Liver (tissue), 3 donors: ENCODE data around the gene PPARD.
"Not testable (repeated sequence)": the region's sequence is repeated elsewhere in the genome, so short reads cannot be mapped to it uniquely, and the experiment has no call there.

Experiments
- EGR1 ChIP-seq, 2 donors: IDR thresholded peaks; 2 replicates each; pipeline ENCODE4 v1.6.1; 2016 to 2018; ENCODE audit warnings: antibody characterized with exemption in 2 of 2, low read depth in 2 of 2
- GABPA ChIP-seq, 2 donors: IDR thresholded peaks in 1 of 2; conservative IDR thresholded peaks in 1 of 2; 2 replicates each; pipeline ENCODE4 v1.6.1; 2016; ENCODE audit warnings: antibody characterized with exemption in 2 of 2, mild to moderate bottlenecking in 1 of 2, moderate library complexity in 1 of 2
- HNF4G ChIP-seq: IDR thresholded peaks from 2 replicates; pipeline ENCODE4 v1.6.1; 2016; ENCODE audit warnings: antibody characterized with exemption
- RAD21 ChIP-seq, 2 donors: IDR thresholded peaks; 2 replicates each; pipeline ENCODE4 v1.6.1; 2016; ENCODE audit warnings: antibody characterized with exemption in 2 of 2, mild to moderate bottlenecking in 2 of 2
- SP1 ChIP-seq: IDR thresholded peaks from 2 replicates; pipeline ENCODE4 v1.6.1; 2018; ENCODE audit warnings: antibody characterized with exemption, mild to moderate bottlenecking
- TAF1 ChIP-seq: conservative IDR thresholded peaks from 2 replicates; pipeline ENCODE4 v1.6.1; 2016; ENCODE audit warnings: antibody characterized with exemption, mild to moderate bottlenecking
- YY1 ChIP-seq: IDR thresholded peaks from 2 replicates; pipeline ENCODE4 v1.6.1; 2016; ENCODE audit warnings: antibody characterized with exemption, mild to moderate bottlenecking
- TF ChIP-seq, protein P1 (sequence below): fragments of 150-350 bp; IDR thresholded peaks from 2 replicates; pipeline ENCODE4 v1.5.1; 2017; ENCODE audit warnings: improper control_type of control experiment, low read depth, low read length; ENCODE audit not compliant: missing input control
- TF ChIP-seq, protein P2 (sequence below): IDR thresholded peaks from 2 replicates; pipeline ENCODE4 v1.6.1; 2016; ENCODE audit warnings: antibody characterized with exemption, mild to moderate bottlenecking
- TF ChIP-seq, protein P3 (sequence below): IDR thresholded peaks from 2 replicates; pipeline ENCODE4 v1.6.1; 2016; ENCODE audit warnings: antibody characterized with exemption
- donor health status: healthy.
- donor health status: healthy.

DNA sequence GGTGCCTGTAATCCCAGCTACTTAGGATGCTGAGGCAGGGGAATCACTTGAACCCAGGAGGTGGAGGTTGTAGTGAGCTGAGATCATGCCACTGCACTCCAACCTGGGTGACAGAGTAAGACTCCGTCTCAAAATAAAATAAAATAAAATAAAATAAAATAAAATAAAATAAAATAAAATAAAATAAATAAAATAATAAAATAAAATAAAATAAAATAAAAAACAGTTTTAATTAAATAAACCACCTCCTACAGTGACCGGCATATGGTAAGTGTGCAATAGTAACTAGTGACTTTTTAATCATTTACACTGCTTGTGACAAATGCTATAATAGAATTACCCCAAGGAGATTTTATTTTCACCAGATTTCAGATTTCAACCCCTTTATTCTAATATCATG lies 33.8 kb upstream of the PPARD start:
- not testable (repeated sequence) for TF ChIP-seq YY1; SP1; GABPA (IDR thresholded peaks at IDR 0.05 in 1 of 2, conservative IDR thresholded peaks at IDR 0.05 in 1 of 2); RAD21 (IDR thresholded peaks at IDR 0.05); HNF4G; TAF1; EGR1 (IDR thresholded peaks at IDR 0.05; ENCODE audit: low read depth in 2 of 2)
- TF ChIP-seq, protein P1, sequence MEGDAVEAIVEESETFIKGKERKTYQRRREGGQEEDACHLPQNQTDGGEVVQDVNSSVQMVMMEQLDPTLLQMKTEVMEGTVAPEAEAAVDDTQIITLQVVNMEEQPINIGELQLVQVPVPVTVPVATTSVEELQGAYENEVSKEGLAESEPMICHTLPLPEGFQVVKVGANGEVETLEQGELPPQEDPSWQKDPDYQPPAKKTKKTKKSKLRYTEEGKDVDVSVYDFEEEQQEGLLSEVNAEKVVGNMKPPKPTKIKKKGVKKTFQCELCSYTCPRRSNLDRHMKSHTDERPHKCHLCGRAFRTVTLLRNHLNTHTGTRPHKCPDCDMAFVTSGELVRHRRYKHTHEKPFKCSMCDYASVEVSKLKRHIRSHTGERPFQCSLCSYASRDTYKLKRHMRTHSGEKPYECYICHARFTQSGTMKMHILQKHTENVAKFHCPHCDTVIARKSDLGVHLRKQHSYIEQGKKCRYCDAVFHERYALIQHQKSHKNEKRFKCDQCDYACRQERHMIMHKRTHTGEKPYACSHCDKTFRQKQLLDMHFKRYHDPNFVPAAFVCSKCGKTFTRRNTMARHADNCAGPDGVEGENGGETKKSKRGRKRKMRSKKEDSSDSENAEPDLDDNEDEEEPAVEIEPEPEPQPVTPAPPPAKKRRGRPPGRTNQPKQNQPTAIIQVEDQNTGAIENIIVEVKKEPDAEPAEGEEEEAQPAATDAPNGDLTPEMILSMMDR, result not testable (repeated sequence)
- TF ChIP-seq, protein P2, sequence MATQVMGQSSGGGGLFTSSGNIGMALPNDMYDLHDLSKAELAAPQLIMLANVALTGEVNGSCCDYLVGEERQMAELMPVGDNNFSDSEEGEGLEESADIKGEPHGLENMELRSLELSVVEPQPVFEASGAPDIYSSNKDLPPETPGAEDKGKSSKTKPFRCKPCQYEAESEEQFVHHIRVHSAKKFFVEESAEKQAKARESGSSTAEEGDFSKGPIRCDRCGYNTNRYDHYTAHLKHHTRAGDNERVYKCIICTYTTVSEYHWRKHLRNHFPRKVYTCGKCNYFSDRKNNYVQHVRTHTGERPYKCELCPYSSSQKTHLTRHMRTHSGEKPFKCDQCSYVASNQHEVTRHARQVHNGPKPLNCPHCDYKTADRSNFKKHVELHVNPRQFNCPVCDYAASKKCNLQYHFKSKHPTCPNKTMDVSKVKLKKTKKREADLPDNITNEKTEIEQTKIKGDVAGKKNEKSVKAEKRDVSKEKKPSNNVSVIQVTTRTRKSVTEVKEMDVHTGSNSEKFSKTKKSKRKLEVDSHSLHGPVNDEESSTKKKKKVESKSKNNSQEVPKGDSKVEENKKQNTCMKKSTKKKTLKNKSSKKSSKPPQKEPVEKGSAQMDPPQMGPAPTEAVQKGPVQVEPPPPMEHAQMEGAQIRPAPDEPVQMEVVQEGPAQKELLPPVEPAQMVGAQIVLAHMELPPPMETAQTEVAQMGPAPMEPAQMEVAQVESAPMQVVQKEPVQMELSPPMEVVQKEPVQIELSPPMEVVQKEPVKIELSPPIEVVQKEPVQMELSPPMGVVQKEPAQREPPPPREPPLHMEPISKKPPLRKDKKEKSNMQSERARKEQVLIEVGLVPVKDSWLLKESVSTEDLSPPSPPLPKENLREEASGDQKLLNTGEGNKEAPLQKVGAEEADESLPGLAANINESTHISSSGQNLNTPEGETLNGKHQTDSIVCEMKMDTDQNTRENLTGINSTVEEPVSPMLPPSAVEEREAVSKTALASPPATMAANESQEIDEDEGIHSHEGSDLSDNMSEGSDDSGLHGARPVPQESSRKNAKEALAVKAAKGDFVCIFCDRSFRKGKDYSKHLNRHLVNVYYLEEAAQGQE, result not testable (repeated sequence)
- TF ChIP-seq, protein P3, sequence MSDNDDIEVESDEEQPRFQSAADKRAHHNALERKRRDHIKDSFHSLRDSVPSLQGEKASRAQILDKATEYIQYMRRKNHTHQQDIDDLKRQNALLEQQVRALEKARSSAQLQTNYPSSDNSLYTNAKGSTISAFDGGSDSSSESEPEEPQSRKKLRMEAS, result not testable (repeated sequence)
